HG03469 (cell line): Measurements from ENCODE around the gene ADRA1B.

Experiments used
- ATAC-seq: cut with Tn5 transposase; IDR thresholded peaks from one replicate; pipeline ENCODE4 v1.9.1; 2021; ENCODE audit warnings: mild to moderate bottlenecking, moderate library complexity, moderate number of reproducible peaks; ENCODE audit not compliant: unreplicated experiment

The ADRA1B gene

DNA sequence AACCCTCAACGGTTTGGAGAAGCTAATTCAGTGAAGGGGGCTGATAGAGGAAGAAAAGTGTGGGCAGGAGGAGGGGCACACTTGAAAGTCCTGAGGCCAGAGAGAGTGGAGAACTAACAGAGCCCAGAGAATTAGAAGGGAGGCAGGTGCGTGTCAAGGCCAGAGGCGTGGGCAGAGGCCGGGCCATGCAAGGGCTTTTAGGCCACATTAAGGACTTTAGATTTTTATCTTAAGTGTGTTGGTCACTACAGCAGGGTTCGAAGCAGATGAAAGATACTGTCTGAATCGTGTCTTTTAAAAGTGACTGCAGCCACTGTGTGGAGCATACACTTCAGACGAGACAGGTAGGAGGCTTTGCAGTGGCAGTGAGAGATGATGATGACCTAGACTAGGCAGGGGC is 6.7 kb downstream of the ADRA1B start:
- no peak for ATAC-seq

DNA sequence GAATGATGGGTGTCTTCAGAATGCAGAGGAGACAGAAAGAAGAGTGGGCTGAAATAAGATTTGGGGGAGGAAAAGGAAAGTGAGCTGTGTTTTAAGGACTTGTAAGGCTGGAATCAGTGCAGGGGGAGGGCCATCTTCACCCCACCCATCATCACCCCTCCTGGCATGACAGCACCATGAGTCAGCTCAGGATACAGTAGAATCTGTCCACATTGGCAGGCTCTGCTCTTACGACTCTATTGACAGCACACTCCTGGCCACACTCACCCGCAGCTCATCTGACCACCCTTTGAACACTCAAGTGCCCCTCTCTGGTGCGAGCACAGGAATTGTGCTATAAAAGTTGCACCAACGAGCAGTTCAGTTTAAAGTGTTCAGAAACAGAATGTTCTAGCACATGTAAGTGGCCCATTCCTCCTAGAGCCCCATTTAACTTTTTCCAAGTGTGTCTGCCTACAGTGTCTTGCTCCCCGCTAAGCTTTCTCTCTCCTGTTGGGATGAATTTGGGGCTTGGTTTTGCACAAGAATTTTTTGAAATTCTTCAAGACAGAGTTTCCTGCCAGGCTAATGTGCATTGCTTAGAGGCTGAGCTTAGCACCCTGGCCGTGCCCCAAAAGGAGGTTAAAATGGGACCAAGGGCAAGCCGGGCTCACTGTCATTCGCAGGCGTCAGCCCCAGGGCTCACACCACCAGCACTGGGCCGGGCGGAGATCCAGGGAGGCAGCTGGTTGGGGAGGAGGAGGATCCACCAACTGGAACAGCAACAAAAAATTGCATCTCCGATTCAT is 12.0 kb downstream of the ADRA1B start:
- no peak for ATAC-seq

DNA sequence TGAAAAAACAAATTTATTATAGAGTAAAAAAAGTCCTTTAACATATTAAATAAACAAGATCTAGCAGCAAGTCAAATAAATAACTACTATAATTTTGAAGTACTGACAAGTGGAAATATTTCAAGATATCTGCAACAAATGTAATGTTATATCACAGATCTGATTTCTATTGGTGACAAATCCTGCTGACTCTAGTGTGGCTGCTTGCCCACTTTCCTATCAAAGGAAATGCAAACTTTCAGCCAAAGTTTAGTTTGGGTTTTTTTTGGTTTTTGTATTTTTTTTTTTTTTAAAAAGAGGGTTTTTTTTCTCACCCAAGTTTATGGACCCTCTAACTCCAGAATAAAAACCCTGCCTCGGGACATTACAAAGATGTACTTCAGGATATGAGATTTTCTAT is 12.9 kb downstream of the ADRA1B start:
- no peak for ATAC-seq

- no peak for ATAC-seq
Observed at GRCh38 chr5:159933531-159934485, 17.5 kb downstream of the ADRA1B start.

DNA sequence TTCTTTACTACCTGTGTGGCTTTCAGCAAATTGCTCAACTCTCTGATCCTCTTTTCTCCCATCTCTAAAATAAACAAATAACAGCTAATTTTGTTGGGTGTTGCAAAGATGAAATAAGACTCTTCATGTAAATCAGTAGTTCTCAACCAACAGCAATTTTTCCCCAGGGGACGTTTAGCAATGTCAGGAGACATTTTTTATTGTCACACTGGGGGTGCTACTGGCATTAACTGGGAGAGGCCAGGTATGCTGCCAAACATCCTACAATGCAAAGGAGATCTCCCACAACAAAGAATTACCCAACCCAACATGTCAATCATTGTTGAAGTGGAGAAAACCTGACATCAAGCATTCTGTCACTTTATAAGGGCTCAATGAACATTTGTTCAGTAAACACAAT is 19.7 kb downstream of the ADRA1B start:
- ATAC-seq, result no peak

GRCh38 chr5:159936686-159937329 is 20.5 kb downstream of the ADRA1B start:
- no peak for ATAC-seq

GRCh38 chr5:159937580-159937979 is 21.3 kb downstream of the ADRA1B start:
- ATAC-seq, result no peak

DNA sequence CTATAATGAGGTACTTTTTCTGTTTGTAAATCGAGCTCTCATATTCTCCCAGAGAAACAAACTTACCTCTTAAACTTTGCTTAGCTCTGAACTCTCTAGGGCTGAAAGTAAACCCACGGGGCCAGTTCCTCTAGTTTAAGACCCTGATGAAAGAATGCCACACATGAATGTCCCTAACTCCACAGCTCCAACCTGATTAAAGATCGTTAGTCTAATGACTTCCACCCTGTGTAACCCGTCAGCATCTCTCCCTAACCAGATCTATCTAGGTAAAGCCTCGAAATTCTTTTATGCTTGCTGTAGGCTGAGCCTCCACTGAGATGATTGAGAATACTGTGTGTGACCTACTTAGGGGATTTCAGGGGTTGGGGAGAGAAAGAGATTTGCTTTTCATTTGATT is 27.0 kb downstream of the ADRA1B start:
- no peak for ATAC-seq

DNA sequence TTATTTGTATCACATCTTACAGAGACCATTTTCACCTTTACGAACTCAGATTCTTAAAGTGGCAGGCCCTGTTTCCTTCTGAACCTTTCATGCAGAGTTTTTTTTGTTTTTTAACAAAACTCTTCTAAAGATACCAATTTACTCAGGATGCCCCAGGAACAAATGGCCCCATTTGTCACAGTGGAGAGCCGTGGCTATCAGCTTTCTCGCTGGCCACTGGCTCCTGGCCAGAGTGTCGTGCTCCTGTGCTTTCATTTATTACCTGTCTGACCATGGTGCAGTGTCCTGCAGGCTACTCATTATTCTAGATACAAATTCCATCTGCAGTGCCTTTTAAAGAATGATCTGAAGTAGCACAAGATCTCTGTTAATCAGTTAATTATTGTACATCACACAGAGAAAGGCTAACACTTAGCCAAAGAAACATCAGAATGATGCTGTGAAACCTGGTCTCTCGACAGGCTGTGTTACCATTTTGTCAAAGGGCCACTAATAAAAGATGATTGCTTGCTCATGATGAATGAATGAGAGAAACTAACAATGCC is 27.8 kb downstream of the ADRA1B start:
- ATAC-seq, result no peak

DNA sequence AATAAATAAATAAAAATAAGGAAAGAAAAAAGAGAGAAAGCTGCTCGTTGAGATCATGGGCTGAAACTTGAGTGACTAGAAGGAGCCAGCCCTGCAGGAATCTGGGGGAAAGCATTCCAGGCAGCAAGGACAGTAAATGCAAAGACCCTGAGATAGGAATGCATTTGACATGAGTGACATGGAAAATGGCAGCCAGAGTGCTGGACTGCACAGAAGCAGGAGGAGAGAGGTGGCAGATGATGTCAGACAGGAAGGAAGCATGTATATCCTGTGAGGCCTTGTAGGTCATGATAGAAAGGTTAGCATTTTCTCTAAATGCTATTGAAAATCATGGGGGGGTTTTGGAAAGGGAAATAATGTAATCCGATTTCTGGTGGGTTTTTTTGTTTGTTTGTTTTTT is 29.1 kb downstream of the ADRA1B start:
- ATAC-seq, result no peak

GRCh38 chr5:159947708-159948358 is 31.6 kb downstream of the ADRA1B start:
- no peak for ATAC-seq

DNA sequence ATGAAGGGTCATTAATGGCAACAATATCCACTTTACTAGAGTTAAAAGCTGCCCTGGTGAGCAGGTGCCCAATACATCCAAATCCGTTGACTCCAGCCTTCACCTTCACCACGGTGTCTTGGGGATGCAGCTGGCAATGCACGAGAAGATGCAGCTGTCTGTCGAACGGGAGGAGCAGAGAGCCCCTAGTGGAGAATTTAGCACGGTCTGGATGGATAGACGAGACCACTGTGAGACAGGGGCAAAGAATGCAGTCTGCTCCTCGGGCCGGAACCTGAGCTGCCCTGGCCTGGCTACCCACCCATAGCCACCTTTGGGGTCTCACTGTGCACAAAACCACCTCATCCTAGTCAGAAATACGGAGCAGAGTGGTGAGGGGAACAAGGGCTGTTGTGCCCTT is 35.1 kb downstream of the ADRA1B start:
- ATAC-seq, result no peak

GRCh38 chr5:159951834-159952233 is 35.6 kb downstream of the ADRA1B start:
- ATAC-seq, result no peak

GRCh38 chr5:159953609-159954008 is 37.3 kb downstream of the ADRA1B start:
- ATAC-seq, result no peak

GRCh38 chr5:159955056-159955624 is 38.9 kb downstream of the ADRA1B start:
- ATAC-seq, result no peak

GRCh38 chr5:159956074-159956473 is 39.8 kb downstream of the ADRA1B start:
- ATAC-seq, result no peak

DNA sequence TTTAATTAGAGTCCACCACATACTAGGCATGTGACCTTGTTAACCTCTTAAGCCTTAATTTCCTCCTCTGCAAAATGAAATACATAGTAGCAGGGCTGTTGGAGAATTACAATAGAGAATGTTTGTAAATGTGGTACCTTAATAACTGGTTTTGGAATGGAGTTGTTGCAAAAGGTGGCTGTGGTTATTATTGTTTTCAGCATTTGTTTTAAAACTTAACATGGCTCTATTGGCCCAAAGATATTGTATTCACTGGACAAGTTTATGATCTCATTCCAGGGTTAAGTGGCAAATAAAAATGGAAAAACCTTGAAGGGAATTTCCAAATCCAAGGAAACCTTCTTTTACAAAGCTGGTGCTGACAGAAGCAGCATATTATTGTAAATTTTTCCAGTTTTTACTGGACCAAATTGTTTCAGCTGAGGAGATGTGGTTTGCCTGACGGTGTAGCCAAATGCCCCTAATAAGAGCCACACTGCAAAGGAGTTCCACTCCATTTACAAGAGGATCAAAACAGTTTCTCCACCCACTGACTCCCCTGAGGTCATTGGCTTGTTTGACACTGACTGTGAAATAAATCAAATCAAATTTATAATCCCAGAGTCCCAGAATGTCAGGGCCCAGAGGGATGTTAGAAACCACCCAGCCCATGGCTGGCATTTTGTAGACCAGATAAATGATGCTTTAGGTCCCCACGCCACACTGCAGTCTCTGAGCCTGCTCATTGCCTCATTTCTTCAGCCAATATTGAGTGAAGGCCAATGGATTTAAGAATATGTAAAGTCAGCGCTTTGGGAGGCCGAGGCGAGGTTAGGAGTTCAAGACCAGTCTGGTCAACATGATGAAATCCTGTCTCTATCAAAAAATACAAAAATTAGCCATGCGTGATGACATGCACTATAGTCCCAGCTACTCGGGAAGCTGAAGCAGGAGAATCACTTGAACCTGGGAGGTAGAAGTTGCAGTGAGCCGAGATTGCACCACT is 45.2 kb downstream of the ADRA1B start:
- no peak for ATAC-seq

GRCh38 chr5:159962214-159962613 is 45.9 kb downstream of the ADRA1B start:
- ATAC-seq, result no peak

- ATAC-seq, result no peak
Observed at GRCh38 chr5:159963935-159964334, 47.7 kb downstream of the ADRA1B start.
